HCT116 (cell line): Measurements from ENCODE around the gene ARHGEF17.

Source experiments
- CEBPB ChIP-seq: IDR thresholded peaks from 2 replicates; pipeline ENCODE4 v1.6.1; 2012; ENCODE audit warnings: low read depth
- EGR1 ChIP-seq: IDR thresholded peaks from 2 replicates; pipeline ENCODE4 v1.6.1; 2012; ENCODE audit warnings: low read depth
- EZH2 ChIP-seq: fragments of 200-600 bp; sonication (generic); IDR thresholded peaks from 2 replicates; pipeline ENCODE4 v1.6.1; 2017; ENCODE audit warnings: antibody characterized with exemption, mixed run types
- EZH2phosphoT487 ChIP-seq: fragments of 200-600 bp; IDR thresholded peaks from 2 replicates; pipeline ENCODE4 v1.6.1; 2018; ENCODE audit warnings: antibody characterized with exemption, borderline replicate concordance
- POLR2A ChIP-seq: IDR thresholded peaks from 2 replicates; pipeline ENCODE4 v1.7.0; 2011; ENCODE audit warnings: borderline replicate concordance; ENCODE audit not compliant: insufficient read depth, insufficient read length; ENCODE audit errors: extremely low read depth
- POLR2AphosphoS5 ChIP-seq: IDR thresholded peaks from 2 replicates; pipeline ENCODE4 v1.6.1; 2011; ENCODE audit warnings: mild to moderate bottlenecking, low read depth, low read length, moderate library complexity
- RAD21 ChIP-seq: IDR thresholded peaks from 2 replicates; pipeline ENCODE4 v1.6.1; 2012; ENCODE audit warnings: low read depth, mild to moderate bottlenecking
- YY1 ChIP-seq: IDR thresholded peaks from 2 replicates; pipeline ENCODE4 v1.6.1; 2011; ENCODE audit warnings: low read length, low read depth, moderate library complexity, mild to moderate bottlenecking; ENCODE audit not compliant: insufficient replicate concordance; ENCODE audit errors: extremely low read depth
- ZFX ChIP-seq: fragments of 450-650 bp; IDR thresholded peaks from 2 replicates; pipeline ENCODE4 v1.6.1; 2017
- ZNF274 ChIP-seq: fragments of 200-500 bp; sonication (Bioruptor generic); IDR thresholded peaks from 2 replicates; pipeline ENCODE4 v1.6.1; 2014; ENCODE audit warnings: mild to moderate bottlenecking, low read depth, low read length, inconsistent platforms
- TF ChIP-seq, protein P1 (sequence below), 3 experiments: fragments of 200-600 bp in 1 of 3; sonication (generic) in 1 of 3; IDR thresholded peaks in 2 of 3; conservative IDR thresholded peaks in 1 of 3; 2 replicates each; pipeline ENCODE4 v1.5.1; 2012 to 2017; ENCODE audit warnings: low read depth in 2 of 3, low read length in 2 of 3, antibody characterized with exemption in 1 of 3, borderline replicate concordance in 1 of 3, control low read depth in 1 of 3, mild to moderate bottlenecking in 1 of 3, mixed read lengths in 1 of 3, mixed run types in 1 of 3, moderate library complexity in 1 of 3; ENCODE audit not compliant: insufficient read depth in 1 of 3
- TF ChIP-seq, protein P2 (sequence below): IDR thresholded peaks from 2 replicates; pipeline ENCODE4 v1.6.1; 2012
- TF ChIP-seq, protein P3 (sequence below): IDR thresholded peaks from 2 replicates; pipeline ENCODE4 v1.6.1; 2012; ENCODE audit warnings: low read depth

DNA sequence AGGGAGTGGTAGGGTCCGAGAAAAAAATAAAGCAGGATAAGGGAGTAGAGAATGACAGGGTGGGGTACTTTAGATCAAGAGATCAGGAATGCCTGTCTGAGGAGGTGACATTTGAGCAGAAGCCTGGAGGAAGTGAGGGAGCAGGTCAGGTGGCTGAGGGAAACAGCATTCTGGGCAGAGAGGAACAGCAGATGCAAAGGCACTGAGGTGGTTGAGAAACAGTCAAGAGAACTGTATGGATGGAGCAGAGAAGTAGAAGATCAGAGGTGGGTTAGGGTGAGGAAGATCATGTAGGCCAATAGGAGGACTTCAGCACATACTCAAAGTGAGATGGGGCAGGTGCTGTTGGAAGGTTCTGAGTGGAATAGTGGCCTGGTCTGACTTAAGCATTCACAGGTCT lies 8.3 kb downstream of the ARHGEF17 start:
- TF ChIP-seq POLR2A: no peak
- no peak for TF ChIP-seq ZNF274
- TF ChIP-seq, protein P1, sequence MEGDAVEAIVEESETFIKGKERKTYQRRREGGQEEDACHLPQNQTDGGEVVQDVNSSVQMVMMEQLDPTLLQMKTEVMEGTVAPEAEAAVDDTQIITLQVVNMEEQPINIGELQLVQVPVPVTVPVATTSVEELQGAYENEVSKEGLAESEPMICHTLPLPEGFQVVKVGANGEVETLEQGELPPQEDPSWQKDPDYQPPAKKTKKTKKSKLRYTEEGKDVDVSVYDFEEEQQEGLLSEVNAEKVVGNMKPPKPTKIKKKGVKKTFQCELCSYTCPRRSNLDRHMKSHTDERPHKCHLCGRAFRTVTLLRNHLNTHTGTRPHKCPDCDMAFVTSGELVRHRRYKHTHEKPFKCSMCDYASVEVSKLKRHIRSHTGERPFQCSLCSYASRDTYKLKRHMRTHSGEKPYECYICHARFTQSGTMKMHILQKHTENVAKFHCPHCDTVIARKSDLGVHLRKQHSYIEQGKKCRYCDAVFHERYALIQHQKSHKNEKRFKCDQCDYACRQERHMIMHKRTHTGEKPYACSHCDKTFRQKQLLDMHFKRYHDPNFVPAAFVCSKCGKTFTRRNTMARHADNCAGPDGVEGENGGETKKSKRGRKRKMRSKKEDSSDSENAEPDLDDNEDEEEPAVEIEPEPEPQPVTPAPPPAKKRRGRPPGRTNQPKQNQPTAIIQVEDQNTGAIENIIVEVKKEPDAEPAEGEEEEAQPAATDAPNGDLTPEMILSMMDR (IDR thresholded peaks at IDR 0.05 in 2 of 3, conservative IDR thresholded peaks at IDR 0.05 in 1 of 3; ENCODE audit: borderline replicate concordance in 1 of 3, insufficient read depth in 1 of 3, low read depth in 2 of 3, low read length in 2 of 3): no peak
- no peak for TF ChIP-seq POLR2AphosphoS5
- TF ChIP-seq EZH2phosphoT487: no peak
- no peak for TF ChIP-seq EZH2
- no peak for TF ChIP-seq RAD21
- no peak for TF ChIP-seq YY1
- TF ChIP-seq, protein P2, sequence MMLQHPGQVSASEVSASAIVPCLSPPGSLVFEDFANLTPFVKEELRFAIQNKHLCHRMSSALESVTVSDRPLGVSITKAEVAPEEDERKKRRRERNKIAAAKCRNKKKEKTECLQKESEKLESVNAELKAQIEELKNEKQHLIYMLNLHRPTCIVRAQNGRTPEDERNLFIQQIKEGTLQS: no peak
- no peak for TF ChIP-seq EGR1
- TF ChIP-seq CEBPB: no peak
- TF ChIP-seq, protein P3, sequence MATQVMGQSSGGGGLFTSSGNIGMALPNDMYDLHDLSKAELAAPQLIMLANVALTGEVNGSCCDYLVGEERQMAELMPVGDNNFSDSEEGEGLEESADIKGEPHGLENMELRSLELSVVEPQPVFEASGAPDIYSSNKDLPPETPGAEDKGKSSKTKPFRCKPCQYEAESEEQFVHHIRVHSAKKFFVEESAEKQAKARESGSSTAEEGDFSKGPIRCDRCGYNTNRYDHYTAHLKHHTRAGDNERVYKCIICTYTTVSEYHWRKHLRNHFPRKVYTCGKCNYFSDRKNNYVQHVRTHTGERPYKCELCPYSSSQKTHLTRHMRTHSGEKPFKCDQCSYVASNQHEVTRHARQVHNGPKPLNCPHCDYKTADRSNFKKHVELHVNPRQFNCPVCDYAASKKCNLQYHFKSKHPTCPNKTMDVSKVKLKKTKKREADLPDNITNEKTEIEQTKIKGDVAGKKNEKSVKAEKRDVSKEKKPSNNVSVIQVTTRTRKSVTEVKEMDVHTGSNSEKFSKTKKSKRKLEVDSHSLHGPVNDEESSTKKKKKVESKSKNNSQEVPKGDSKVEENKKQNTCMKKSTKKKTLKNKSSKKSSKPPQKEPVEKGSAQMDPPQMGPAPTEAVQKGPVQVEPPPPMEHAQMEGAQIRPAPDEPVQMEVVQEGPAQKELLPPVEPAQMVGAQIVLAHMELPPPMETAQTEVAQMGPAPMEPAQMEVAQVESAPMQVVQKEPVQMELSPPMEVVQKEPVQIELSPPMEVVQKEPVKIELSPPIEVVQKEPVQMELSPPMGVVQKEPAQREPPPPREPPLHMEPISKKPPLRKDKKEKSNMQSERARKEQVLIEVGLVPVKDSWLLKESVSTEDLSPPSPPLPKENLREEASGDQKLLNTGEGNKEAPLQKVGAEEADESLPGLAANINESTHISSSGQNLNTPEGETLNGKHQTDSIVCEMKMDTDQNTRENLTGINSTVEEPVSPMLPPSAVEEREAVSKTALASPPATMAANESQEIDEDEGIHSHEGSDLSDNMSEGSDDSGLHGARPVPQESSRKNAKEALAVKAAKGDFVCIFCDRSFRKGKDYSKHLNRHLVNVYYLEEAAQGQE: no peak
- no peak for TF ChIP-seq ZFX
